ENCODE results near the gene PPP1R16B. TPM values are rescaled to one million over a fixed set of nuclear protein-coding genes. Genes with fewer than 3 reads are reported as not detected.

Gene PPP1R16B
- total RNA-seq, 1 donor from 2014 or later: not detected

GRCh38 chr20:38804682-38805501 lies 605 bp upstream of the PPP1R16B start:
- Mint-ChIP-seq H3K27me3 (ENCODE audit: unreplicated experiment) (peaks cover 27% of the 10 kb centered on the region), H3K27ac (ENCODE audit: unreplicated experiment) (no peak overlapping the region), H3K9me3 (ENCODE audit: unreplicated experiment) (no peaks in the 10 kb centered on the region), H3K4me1 (ENCODE audit: unreplicated experiment) (peaks cover 5% of the 10 kb centered on the region), H3K4me3 (ENCODE audit: unreplicated experiment) (peak overlapping the region; percentile 67), H3K36me3 (ENCODE audit: unreplicated experiment) (no peaks in the 10 kb centered on the region)
- DNase-seq (ENCODE audit: extremely low spot score, unreplicated experiment): no peak
- no peak for TF ChIP-seq CTCF (IDR thresholded peaks at IDR 0.05)

- TF ChIP-seq CTCF (IDR thresholded peaks at IDR 0.05): no peak
- H3K27ac Mint-ChIP-seq (ENCODE audit: unreplicated experiment): no peak overlapping the region
- H3K4me1 Mint-ChIP-seq (ENCODE audit: unreplicated experiment): peaks cover 5% of the 10 kb centered on the region
- no peak for DNase-seq (ENCODE audit: extremely low spot score, unreplicated experiment)
- peaks cover 39% of the 10 kb centered on the region for H3K27me3 Mint-ChIP-seq (ENCODE audit: unreplicated experiment)
- H3K36me3 Mint-ChIP-seq (ENCODE audit: unreplicated experiment): no peaks in the 10 kb centered on the region
- H3K9me3 Mint-ChIP-seq (ENCODE audit: unreplicated experiment): no peaks in the 10 kb centered on the region
- H3K4me3 Mint-ChIP-seq (ENCODE audit: unreplicated experiment): peak overlapping the region; percentile 67
Observed at GRCh38 chr20:38805958-38806854, 709 bp downstream of the PPP1R16B start.

- no peak overlapping the region for H3K27ac Mint-ChIP-seq (ENCODE audit: unreplicated experiment)
- peak overlapping the region; percentile 35 for H3K4me3 Mint-ChIP-seq (ENCODE audit: unreplicated experiment)
Observed at GRCh38 chr20:38806855-38807655, 1.6 kb downstream of the PPP1R16B start.

GRCh38 chr20:38809942-38810341 lies 4.4 kb downstream of the PPP1R16B start:
- Mint-ChIP-seq H3K4me1 (ENCODE audit: unreplicated experiment) (peaks cover 5% of the 10 kb centered on the region), H3K27me3 (ENCODE audit: unreplicated experiment) (peaks cover 52% of the 10 kb centered on the region), H3K4me3 (ENCODE audit: unreplicated experiment) (no peak overlapping the region), H3K27ac (ENCODE audit: unreplicated experiment) (no peak overlapping the region), H3K36me3 (ENCODE audit: unreplicated experiment) (no peaks in the 10 kb centered on the region), H3K9me3 (ENCODE audit: unreplicated experiment) (no peaks in the 10 kb centered on the region)
- no peak for TF ChIP-seq CTCF (IDR thresholded peaks at IDR 0.05)
- no peak for DNase-seq (ENCODE audit: extremely low spot score, unreplicated experiment)

More at GRCh38 chr20:38806855-38807655, 1.6 kb downstream of the PPP1R16B start:
- H3K27me3 Mint-ChIP-seq (ENCODE audit: unreplicated experiment): peaks cover 46% of the 10 kb centered on the region
- DNase-seq (ENCODE audit: extremely low spot score, unreplicated experiment): no peak
- H3K4me1 Mint-ChIP-seq (ENCODE audit: unreplicated experiment): peaks cover 5% of the 10 kb centered on the region
- no peaks in the 10 kb centered on the region for H3K36me3 Mint-ChIP-seq (ENCODE audit: unreplicated experiment)
- H3K9me3 Mint-ChIP-seq (ENCODE audit: unreplicated experiment): no peaks in the 10 kb centered on the region
- TF ChIP-seq CTCF (IDR thresholded peaks at IDR 0.05): no peak
